NCI-H1092 (cell line): ENCODE data around the gene KCNAB1.

Experiments
- DNase-seq: peaks from one replicate; lab custom pipeline; 2025; lab: John Stamatoyannopoulos, UW

The KCNAB1 gene

DNA sequence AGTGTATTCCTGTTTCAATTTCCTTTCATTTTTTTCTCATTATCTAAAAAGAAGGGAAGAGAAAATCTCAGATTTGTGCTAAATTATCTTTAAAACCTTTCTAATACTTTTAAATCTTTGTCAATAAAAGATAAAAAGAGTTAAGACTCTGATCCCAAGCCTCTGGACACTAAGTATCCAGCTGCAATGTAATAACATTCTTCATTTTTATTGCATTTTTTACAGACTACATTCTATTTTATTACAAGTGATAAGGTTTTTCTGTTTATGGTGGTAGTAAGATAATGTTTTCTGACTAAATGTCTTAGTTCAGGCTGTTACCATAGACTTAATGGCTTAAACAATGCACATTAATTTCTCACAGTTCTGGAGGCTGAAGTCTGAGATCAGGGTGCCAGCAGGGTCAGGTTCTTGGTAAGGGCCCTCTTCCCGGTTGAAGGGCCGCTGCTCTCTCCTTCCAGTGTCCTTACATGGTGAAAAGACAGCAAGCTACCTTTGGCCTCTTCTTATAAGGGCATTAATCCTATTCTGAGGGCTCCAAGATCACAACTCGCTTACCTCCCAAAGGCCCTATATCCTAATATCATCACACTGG lies 19.7 kb downstream of the KCNAB1 start:
- no peak for DNase-seq

DNA sequence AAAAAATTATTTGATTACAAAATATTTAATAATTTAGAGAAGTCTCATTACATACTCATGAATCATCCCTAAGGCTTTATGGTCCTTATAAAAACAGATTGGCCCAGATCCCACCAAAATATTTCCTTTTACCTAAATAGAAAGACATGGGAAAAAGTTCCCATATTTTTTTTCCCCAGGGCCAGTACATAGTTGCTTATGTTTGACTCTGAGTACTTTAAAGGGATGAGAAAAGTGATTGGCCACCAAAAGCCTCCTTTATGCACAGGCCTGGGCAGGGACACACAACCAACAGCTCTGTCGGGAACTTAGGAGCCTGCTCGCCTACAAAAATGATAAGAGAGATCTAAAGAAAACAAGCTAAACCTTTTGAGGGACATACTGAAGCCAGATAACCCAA lies 22.3 kb downstream of the KCNAB1 start:
- no peak for DNase-seq

DNA sequence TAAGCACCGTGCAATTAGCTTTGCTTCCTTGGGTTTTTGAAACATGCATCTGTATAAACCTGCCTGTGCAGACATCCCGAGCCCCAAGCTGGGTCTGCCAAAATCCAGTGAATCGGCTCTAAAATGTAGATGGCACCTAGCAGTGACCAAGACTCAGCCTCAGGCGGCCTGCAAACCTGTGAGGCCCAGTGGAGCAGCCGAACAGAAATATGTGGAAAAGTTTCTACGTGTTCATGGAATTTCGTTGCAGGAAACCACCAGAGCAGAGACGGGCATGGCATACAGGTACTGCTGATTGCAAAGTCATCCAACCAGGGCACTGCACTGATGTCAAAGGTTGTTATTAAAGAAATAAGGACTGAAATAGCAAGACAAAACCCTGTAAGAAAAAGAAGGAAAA lies 22.8 kb downstream of the KCNAB1 start:
- DNase-seq: no peak

DNA sequence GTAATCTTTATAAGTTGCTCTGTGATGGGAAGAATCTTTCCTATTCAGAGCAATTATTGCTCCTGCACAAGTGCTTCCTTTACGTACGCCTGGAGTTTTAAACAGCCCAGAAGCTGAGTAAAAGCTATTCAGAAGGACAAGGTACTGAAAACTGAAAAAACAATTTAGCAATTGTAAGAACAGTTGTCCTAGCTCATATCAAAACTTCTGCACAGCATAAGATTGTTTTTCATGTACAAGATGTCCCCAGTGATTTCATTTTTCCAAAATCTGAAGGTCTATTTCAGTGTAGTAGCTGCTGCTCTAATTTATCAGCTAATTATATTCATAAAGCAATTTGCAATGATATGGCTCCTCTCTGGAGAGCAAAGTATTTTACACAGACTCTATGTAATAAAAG lies 23.7 kb downstream of the KCNAB1 start:
- no peak for DNase-seq

DNA sequence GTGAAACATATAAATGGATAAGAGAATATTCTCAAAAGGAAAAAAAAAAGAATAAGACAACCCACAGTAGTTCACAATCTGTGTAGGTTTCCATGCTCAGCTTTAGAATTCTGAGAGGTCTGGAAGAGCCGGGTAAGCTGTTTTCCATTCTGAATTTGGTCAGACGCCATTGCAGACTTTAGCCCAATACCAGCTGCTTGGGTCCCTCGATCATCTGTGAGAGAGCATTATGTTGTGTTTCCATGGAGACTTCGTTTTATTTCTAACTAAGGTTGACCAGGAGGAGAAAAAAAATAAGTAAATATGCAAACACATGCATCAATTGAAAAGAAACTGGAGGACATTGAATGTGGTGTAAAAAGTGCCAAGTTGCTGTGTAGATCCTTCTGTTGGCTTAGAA lies 25.5 kb downstream of the KCNAB1 start:
- DNase-seq: no peak

DNA sequence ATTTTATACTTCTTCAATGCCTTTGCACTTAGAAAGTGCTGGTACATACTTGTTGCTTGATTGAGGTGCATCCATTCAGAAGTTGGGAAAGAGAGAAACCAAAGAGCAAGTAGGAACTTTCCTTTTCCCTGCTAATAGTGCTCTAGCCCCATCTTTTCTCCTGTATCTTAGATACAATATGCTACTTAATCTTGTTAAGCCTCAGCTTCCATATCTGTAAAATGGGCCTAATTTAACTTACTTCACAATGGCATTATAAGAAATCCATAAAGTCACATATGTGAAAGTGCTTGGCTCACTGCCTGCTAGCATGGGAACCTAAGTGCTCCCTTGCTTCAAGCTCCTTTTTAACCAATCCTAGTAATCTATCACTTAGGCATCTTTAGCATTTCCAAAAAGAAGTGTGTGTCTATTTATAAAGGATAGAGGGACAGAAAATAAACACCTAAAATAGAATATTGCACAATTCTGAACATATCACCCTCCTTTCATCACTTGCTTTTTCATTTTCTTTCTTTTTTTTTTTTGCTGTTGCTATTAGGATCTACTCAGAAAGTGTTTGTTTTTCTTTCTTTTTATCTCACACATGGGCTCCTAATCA lies 28.1 kb downstream of the KCNAB1 start:
- no peak for DNase-seq

DNA sequence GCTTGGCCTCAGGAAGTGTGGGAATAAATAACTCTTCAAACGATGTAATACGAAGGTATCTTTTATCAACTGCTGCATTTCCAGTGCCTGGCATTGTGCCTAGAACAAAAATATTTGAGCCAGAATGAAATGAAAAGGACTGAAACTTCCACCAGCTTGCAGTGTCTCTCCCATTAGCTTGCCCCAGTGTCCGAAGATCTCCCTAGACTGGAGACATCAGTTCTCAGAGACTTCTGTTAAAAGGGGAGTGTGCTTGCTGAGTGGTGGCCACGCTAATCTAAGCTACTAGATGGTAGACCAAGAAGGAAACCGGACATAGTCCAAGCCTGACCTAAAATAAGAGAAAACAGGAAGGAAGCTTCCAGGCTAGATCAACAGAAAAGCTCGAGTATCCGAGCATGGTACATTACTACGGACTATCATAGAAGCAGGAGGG lies 28.6 kb downstream of the KCNAB1 start:
- DNase-seq: no peak

DNA sequence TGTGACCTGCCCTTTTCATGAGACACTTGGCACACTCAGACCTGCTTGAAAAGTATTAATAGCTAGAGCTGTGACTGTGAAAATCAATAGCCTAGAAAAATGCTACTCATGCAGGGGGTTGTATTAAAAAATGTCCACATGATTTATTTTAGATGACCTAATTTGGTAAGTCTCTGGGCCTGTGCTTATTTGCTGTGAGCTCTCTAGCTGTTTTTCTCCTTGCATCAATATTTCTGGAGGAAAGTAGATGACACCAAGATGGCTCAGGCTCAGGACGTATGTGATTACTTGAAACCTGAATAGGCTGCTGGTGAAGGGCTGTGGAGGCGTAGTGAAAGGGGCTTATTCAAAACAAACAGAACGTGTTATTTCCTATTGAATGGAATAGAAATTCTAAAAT lies 29.5 kb downstream of the KCNAB1 start:
- no peak for DNase-seq

DNA sequence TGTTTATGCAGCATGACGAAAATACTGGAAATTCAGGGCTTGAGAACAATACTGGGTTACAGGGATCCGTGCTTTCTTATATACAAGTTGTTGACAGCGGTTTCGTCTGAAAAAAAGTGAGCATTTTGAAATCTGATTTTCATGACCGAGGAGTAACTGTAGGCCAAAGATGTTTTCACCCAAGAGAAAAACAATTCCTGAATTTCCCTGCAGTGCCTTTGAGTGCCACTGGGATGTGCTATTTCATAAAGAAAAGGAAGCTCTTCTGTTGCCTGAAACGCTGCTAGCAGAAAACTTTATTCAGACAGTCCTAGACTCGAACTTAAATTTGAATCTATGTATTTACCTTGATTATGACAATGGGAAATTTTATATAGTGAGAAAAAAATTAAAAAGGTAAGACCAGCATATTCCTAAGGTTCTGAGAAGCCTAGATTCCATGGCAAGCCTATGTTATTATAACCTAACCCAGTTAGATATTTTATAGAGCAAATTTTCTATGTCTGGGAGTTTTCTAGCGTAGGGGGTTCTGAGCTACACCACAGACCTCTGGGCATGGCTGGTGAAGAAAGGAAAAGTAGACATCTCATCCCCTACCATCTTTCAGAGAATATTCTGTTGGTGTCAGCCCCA lies 30.2 kb downstream of the KCNAB1 start:
- DNase-seq: peak; percentile 21

DNA sequence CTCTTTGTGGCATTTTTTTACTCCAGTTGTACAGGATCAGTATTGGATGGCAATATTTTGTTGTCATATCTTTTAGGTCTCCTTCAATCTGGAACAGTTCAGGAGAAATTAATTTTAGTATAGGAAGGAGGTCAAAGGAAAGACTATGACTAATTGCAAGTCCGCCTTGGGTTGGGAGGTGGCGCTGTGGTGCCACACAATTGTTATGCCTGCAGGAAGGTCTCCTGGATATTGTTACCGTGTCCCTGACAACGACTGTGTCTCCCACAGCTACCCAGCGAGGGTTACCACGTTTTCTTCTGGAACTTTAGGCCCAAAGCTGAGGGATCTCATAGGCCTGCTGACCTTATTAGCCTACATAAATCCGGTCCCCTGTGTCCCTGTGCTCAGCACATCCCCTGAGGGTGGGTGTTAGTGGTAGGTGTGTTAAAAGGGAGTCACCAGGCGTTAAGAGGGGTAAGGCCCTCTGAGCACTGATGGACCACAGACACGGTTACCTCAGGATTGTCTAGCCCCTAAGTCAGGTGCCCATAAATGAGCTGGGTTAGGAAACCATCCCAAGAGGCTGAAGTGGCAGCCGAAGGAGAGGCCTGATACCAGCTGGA lies 31.5 kb downstream of the KCNAB1 start:
- DNase-seq: peak; percentile 18

DNA sequence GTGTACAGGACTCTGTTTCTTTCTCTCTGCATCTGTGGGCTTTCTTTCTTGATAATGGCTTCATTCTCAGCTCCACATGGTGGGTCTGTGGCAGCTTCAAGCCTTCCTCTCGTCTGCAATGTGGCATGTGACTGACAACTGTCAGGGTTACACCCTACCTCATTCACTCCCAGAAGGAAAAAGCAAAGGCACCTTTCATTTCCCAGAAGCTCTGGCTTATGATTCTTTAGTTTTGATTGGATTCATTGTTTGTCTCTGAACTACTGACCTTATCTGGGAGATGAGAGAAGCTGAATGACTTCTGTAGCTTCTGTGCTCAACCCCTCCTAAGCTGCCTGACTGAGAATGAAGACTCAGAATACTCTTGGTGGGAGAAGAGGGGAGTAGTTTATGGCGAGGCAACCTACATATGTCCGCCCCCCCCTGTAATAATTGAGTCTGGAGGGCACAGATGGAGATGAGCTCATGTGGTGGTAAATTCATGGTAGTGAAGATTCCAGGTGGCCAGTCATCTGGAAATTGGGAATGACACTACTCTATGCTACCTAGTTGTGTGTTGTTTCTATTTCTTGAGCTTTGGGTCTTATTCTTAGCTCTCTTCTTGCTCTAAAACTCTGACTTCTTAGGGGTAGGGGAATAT lies 38.4 kb downstream of the KCNAB1 start:
- DNase-seq: no peak

DNA sequence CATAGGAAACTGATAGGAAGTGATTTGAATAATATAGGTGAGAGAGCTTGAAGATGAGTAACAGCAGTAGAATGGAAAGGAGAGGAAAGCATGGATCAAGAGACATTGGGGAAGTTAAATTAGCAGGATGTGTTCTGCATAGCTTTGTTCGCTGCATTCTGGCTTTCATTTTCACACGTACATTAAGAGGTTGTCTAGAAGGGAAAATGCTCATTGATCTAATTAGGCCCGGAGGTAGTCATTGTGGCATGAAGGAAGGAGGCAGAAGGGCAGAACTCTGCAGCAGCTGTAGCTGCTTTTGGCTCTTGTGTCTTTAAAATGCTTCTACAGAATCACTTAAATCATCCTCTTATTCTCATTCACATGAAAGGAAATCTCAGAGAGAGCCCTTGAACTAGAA lies 40.3 kb downstream of the KCNAB1 start:
- no peak for DNase-seq

DNA sequence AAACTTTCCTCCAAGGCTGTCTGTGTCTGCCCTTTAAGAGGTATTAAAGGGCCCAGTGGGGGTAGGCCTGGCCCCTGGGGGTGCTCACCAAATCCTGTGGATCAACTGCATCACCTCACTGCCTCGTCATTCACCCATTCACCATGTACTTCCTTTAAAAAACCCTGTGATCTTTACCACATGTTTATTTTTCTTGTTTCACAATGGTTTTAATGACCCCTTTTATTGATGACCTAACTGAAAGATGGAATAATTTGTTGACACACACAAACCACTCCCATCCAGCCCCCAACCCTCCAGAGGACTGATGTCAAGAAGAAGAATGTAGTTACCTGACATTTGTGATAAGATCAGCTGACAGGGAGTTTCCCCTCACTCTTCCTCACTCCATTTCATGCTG lies 40.8 kb downstream of the KCNAB1 start:
- DNase-seq: no peak

DNA sequence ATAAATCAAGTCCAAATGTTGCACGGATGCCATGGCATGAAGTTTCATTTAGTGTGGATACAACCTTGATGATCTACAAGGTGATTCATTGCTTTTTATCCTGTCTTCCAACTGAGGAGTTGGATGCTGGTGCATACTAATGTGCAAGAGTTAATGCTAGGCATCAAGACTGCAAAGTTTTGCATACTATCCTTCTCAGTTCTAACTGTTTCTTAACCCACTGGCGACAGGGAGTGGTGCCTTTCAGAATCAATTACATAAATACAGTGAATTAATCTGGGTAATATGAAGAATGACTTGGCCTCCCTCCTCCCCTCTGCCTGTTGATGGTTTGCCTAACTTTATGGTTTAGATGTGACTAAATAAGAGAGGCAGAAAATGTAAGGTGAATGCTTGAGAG lies 43.5 kb downstream of the KCNAB1 start:
- no peak for DNase-seq

DNA sequence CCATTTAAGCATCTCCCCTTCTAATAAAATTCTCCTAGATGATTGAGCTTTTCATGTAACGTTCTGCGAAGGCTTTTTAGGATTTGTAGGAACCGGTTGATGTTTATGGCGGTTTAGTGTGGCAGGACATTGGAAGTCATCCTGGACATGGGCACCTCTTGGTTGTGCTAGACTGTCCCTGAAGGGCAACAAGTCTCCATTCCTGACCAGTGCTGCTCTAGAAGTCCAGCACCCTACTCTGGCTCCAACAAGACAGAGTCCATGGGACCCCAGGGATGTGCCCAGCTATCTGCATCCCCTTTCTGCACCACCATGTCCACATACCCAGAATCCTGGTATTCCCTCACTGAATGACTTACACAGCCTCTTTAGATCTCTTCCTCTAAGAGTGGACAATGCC lies 46.4 kb downstream of the KCNAB1 start:
- no peak for DNase-seq

DNA sequence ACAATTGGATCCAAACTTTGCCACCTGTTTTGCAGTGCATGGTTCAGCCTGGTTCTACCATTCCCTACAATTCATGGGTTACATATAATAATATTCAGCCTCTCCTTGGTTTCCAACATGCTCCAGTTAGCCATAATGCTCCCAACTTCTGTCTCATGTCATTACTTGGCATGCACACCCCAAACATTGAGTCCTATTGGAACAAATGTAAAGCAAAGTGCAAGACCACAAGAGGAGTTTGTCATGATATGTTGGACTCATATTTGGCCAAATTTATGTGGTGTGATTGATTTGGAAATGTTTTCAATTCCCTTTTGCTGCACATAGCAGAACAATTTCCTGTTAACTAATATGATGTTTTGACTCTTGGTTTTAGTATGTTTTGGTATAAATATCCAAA lies 50.2 kb downstream of the KCNAB1 start:
- DNase-seq: no peak

DNA sequence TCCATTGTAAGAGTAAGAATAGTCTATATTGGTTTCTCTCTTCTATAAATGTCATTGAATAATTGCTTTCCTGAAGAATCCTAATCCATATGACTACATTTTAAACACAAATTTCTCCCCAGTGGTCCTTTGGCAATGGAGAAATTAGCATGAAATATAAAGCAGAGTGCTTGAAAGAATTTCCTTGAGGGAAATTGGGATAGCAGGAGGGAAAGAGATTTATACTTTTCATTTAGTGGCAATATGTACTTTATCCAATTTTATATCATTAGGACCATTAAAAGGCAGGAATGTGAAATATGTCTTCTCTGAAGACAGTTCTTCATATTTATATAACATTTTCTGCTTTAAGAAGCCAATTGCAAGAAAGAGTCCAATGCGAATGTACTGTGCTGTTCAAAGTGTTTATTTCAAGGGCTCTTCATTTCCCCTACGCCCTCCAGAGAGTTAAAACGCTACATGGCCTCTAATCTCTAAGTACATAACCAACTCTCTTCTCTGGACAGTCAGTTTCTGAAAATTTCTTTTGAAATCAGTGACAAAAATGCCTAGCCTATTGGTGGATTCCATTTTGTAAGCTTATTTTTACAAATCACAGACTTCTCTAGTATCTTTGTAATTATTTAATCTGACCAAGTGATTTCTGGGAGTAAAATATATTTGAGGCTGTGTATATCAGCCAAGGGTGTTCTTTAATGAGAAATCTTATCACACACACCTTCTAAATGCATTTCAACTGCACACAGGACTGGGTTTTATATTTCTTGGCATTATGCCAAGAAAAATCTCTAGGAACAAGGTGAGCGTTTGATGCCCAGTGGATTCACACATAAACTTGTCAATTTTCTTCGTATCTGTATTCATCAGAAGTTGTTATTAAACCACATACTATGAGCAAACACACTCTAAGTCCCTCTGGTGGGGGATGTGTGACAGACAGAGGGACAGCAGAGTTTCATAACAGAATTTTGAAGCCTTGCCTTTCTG lies 51.2 kb downstream of the KCNAB1 start:
- DNase-seq: no peak

DNA sequence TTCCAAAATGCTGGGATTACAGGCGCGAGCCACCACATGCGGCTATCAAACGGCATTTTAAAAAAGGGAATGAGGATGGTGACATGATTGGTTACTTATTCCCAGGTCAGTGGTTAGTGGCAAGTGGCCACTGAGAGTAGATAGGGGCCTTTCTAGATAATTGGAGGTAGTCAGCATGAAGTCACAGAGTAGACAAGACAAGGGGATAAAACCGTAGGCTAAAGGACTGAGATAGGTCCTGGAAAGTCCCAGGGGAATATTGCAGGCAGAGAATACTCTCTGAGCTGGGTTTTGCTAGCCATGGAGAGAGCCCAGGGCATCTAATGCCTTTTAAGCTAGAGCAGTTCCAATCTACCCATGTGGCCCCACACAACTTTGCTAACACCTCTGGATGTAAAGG lies 52.2 kb downstream of the KCNAB1 start:
- DNase-seq: no peak

DNA sequence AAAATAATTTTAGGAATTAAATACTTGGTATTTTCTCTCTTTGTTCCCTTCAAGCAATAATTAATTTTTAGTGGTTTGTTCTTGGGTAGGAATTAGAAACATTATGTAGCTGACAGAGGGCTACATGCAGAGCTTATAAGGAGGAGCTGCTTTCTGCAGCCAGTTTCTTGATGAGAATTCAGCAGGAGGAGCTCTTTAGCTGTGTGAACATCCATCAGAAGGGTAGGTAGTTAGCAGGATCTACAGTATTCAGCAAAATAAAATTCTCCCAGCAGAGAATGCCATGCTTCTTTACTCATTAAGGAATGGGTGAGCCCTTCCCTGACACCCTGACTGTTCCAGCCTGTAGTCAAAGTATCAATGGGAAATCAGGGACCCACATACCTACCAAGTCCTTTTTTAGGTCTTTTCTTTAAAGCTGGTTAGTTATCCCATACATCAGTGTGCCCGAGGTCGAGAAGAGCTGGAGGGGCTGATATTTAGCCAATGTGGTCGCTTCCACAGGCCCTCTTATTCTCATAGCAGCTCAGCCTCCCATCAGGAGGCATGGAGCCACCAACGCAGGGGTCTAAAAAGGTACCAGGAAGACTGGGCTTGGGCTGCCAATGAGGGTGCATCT lies 54.0 kb downstream of the KCNAB1 start:
- no peak for DNase-seq

DNA sequence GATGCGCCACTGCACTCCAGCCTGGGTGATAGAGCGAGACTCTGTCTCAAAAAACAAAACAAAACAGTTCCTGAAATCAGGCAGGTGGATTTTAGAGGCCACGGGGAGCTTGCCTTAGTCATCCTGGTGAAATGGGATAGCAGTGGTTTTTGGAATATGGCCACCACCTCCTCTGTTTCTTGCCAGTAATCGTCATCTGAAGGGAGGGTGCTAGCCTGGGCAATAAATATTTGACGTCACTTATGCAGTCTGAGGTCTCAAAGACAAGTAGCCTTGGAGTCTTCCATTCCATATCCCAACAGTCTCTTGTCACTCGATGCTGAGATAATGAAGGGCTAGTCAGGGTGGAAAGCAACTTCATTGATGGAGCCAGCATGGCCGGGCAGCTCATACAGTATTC lies 55.2 kb downstream of the KCNAB1 start:
- no peak for DNase-seq

DNA sequence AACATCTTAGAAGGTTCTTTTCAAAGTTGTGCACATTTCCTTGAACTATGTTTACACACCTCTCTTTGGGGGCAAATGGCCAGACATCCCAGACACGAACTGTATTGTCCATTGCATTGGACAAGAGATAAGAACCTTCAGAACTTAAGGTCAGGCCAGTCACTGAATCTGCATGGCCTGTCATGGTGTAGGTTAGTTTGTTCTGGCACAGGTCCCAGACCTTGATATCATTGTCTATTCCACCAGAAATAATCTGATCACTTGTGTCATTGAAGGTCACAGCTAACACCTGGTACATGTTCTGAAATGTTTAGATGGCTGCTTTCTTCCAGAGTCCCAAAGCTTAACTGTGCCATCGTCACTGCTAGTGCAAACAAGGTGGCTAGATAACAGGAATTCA lies 55.7 kb downstream of the KCNAB1 start:
- no peak for DNase-seq
